Prostate gland (tissue), 2 donors: ENCODE results near the gene GAN.

ENCODE experiments used
- CTCF ChIP-seq, 4 experiments: fragments of 200-600 bp in 2 of 4; fragments of 450-650 bp in 2 of 4; sonication (generic) in 2 of 4; IDR thresholded peaks; 1 replicate in 3 of 4; 2 replicates in 1 of 4; pipeline ENCODE4 v1.5.1; 2016 to 2019; ENCODE audit warnings: antibody characterized with exemption in 4 of 4, mild to moderate bottlenecking in 2 of 4, moderate library complexity in 2 of 4
- POLR2A ChIP-seq: fragments of 450-650 bp; IDR thresholded peaks from one replicate; pipeline ENCODE4 v1.6.1; 2016; ENCODE audit warnings: antibody characterized with exemption, mild to moderate bottlenecking
- POLR2AphosphoS5 ChIP-seq: sonication (generic); formaldehyde crosslinking; IDR thresholded peaks from one replicate; pipeline ENCODE4 v1.6.1; 2017; ENCODE audit warnings: antibody characterized with exemption

GRCh38 chr16:81296631-81297030 lies 18.1 kb upstream of the GAN start:
- no peak for TF ChIP-seq CTCF (IDR thresholded peaks at IDR 0.05)
- no peak for TF ChIP-seq POLR2AphosphoS5
- TF ChIP-seq POLR2A = no peak
